DMS53 (cell line): ENCODE measurements around the gene HCRT.

Experiments used
- DNase-seq: peaks from one replicate; lab custom pipeline; 2025; lab: John Stamatoyannopoulos, UW

Gene HCRT

DNA sequence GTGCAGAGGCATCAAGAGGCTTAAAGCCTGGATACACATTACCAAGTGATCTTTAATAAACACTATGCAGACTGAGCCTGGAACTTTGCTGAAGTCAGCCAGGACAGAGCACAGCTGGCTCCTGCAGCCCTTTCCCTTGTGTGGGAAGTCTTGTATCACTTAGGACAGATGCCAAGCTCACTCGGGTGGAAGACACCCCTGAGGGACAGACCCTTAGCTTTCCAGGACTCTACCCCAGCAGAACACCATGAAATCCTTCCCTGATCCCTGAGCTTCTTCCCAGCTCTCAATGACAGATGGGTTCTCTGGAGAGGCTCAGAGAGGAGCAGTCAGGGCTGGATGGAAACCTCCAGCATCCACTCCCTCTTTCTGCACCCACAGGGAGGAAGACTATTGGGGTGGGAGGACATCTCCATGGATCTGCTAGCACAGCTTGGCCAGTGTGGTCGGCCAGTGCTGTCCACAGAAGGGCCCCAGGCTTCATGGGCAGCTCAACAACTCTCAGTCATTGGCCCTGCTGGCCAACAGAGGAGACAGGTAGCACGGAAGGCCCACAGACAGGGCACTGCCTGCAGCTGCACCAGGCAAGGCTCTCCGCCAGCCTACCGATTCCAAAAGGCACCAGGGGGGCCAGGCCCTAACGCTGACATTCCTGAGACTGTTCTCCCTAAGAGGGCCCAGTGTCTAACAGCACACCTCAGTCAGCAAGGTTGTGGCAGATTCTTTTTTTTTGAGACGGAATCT, 46.3 kb downstream of the HCRT start:
- no peak for DNase-seq

DNA sequence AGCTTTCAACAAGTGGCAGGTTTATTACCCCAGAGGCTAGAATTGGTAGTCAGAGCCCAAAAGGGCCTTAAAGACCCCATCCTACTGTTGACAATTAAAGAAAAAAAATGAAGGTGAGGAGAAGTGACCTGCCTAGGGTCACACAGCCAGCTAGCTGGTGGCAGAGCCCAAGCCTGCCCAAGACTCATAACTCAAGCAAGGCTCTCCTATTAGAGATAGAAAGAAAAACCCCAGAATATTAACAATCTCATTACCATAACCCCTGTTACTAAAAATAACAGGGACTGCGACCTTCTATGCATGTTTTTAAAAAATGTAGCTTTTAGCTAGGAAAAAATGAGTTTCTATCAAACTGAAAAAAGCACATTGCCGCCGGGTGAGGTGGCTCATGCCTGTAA, 48.6 kb downstream of the HCRT start:
- DNase-seq, result no peak

DNA sequence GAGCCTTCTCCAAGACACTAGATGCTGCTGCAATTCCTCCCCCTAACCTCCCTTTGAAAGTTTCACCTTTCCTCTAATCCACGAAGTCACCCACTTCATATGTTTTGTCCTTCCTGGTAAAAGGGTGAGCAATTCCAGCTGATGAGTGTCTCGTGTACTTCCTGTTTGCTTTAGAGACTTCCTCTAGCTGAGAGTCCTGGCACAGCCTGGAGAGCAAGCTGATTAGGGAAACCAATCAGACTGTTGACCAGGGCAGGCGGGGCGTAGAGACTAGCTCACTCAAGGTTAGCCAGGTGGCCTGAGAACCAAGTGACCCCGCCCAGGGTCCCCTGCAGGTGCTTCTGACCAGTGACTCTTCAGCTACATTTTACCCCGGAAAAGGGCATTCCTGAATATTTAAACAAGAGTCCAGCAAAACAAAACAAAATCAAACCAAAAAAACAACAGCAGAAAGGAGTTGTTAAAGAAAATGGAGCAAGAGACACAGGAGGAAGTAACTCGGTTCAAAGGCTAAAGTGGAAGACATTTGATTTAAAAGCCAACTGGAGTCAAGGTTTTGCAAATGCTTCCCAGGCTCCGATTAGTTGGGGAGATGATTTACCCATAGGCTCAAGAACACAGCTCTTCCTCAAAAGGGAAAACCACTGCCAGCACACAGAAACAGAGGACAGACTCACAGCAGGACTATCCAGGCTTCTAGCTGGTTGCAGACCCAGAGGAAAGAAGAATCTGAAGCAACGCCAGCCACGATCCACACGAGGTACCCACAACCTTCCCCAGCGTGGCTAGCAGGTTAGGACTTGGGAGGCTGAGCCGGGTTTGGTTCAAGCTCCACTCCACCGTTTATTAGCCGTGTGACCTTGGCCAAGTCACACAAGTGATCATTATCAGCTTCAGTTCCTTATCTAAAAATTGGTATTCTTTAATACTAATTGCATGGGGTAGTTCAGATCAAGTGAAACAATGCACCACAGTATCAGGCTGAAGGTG, 49.3 kb downstream of the HCRT start:
- peak; percentile 95 for DNase-seq

DNA sequence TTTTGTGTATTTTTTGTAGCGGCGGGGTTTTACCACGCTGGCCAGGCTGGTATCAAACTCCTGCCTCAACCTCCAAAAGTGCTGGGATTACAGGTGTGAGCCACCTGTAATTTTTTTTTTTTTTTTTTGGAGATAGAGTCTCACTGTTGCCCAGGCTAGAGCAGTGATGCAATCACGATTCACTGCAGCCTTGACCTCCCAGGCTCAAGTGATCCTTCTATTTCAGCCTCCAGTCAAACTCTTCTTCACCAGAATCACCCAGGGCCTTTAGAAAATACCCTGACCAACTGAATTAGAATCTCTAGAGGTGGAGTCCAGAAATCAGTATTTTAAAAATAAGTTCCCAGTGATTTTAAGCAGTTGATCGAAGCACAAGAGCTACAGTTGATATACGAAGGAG, 50.1 kb downstream of the HCRT start:
- no peak for DNase-seq
